Measurements from ENCODE around the gene CHCHD3. TPM values are rescaled to one million over a fixed set of nuclear protein-coding genes. Genes with fewer than 3 reads are reported as not detected.

CHCHD3 gene
- polyA plus RNA-seq, 1 donor (not counting 4 experiments of a cell fraction or from before 2014, with no cell fraction given) = 59.2 TPM

DNA sequence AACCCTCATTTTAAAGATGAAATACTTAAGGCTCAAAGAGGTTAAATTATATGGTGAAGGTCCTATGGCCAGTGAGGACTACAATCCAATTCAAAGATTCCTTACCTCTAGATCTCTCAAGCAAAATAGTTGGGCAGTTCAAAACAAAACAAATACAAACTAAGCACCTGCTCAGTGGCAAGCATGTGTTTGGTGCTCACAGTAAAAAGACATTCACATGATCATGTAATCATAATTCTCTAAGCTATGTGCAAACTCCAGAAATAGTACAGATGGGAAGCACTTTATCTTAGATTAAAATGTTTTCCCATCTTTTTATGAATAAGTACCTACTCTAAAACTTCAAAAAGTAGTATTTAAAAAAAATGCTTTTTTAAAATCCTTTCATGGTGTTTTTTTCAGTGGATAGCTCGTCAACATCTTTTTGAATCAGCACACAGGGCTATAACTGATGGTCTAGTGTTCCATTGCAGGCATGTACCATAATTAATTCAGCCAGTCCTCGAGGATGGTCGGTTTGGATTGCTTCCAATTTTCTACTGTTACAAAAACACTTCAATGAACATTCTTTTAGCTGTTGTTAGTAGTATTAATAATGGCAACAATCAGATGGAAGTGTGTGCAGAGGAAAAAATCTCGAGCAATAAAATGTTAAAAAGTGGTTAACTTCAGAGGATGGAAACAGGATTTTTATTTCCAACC, 58.4 kb downstream of the CHCHD3 start:
- Histone ChIP-seq H3K27me3 (ENCODE audit: control insufficient read depth, extremely low read depth, insufficient read depth, low read length) (no peaks in the 10 kb centered on the region), H4K20me1 (ENCODE audit: control insufficient read depth, extremely low read depth, insufficient read depth, low read length) (no peaks in the 10 kb centered on the region), H2AFZ (ENCODE audit: control insufficient read depth, low read length) (no peak overlapping the region), H3K4me1 (ENCODE audit: control insufficient read depth, extremely low read depth, insufficient read depth, low read length) (no peaks in the 10 kb centered on the region), H3K27ac (ENCODE audit: control insufficient read depth, insufficient read depth, low read length) (no peak overlapping the region), H3K9me3 (ENCODE audit: control insufficient read depth, low read depth, low read length) (no peaks in the 10 kb centered on the region), H3K36me3 (ENCODE audit: control insufficient read depth in 2 of 2, extremely low read depth in 1 of 2, insufficient read depth in 2 of 2, low read length in 2 of 2) (no peaks in the 10 kb centered on the region), H3K9me1 (ENCODE audit: control insufficient read depth, extremely low read depth, insufficient read depth, low read length) (no peaks in the 10 kb centered on the region), H3K79me2 (ENCODE audit: control insufficient read depth, insufficient read depth, low read length) (peaks cover 1% of the 10 kb centered on the region), H3K4me2 (ENCODE audit: control insufficient read depth, extremely low read depth, insufficient read depth, low read depth, low read length) (no peak overlapping the region), H3K9ac (ENCODE audit: control insufficient read depth, extremely low read depth, insufficient read depth, low read length) (no peak overlapping the region), H3K4me3 (ENCODE audit: control insufficient read depth in 2 of 3, extremely low read depth in 1 of 3, insufficient read depth in 2 of 3, low read depth in 1 of 3, low read length in 3 of 3) (no peak overlapping the region)
- DNase-seq (ENCODE audit: low read depth, low spot score) = no peak
- no peak for FAIRE-seq
- TF ChIP-seq CTCF (optimal IDR thresholded peaks at IDR 0.05 in 1 of 3, IDR thresholded peaks at IDR 0.05 in 1 of 3, conservative IDR thresholded peaks at IDR 0.05 in 1 of 3; ENCODE audit: extremely low read depth in 1 of 3, insufficient read depth in 2 of 3, low read length in 3 of 3) = no peak
- dilution Hi-C loops (cut with MboI; ENCODE audit: extremely low pct_ligation_motif_present, low sequenced_read_pairs) = no loop called here

DNA sequence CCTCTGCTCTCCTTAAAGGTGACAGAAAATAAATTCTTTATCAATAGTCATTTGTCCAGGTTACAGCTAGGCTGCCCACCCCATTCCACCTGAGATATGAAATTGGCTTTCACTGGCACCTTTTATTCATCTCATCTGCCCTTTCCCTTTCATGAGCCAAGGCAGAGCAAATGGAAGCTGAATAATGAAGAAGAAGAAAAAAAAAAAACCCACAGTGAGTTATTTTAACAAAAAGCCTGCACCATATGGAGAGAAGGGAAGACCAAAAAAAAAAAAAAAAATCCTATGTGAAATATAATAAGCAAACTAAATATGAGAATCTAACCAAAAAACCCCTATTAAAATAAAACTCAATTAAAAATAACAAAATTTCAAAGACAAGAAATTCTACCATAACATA, 59.2 kb downstream of the CHCHD3 start:
- H4K20me1 ChIP-seq (ENCODE audit: control insufficient read depth, extremely low read depth, insufficient read depth, low read length) = no peaks in the 10 kb centered on the region
- FAIRE-seq (no peak), DNase-seq (ENCODE audit: low read depth, low spot score) (no peak)
- no peak overlapping the region for H3K27ac ChIP-seq (ENCODE audit: control insufficient read depth, insufficient read depth, low read length)
- no peaks in the 10 kb centered on the region for H3K9me3 ChIP-seq (ENCODE audit: control insufficient read depth, low read depth, low read length)
- TF ChIP-seq CTCF (optimal IDR thresholded peaks at IDR 0.05 in 1 of 3, IDR thresholded peaks at IDR 0.05 in 1 of 3, conservative IDR thresholded peaks at IDR 0.05 in 1 of 3; ENCODE audit: extremely low read depth in 1 of 3, insufficient read depth in 2 of 3, low read length in 3 of 3) = no peak
- H3K27me3 ChIP-seq (ENCODE audit: control insufficient read depth, extremely low read depth, insufficient read depth, low read length) = no peaks in the 10 kb centered on the region
- no peak overlapping the region for H3K4me3 ChIP-seq (ENCODE audit: control insufficient read depth in 2 of 3, extremely low read depth in 1 of 3, insufficient read depth in 2 of 3, low read depth in 1 of 3, low read length in 3 of 3)
- no peaks in the 10 kb centered on the region for H3K9me1 ChIP-seq (ENCODE audit: control insufficient read depth, extremely low read depth, insufficient read depth, low read length)
- no peaks in the 10 kb centered on the region for H3K4me1 ChIP-seq (ENCODE audit: control insufficient read depth, extremely low read depth, insufficient read depth, low read length)
- H3K4me2 ChIP-seq (ENCODE audit: control insufficient read depth, extremely low read depth, insufficient read depth, low read depth, low read length) = no peak overlapping the region
- H3K36me3 ChIP-seq (ENCODE audit: control insufficient read depth in 2 of 2, extremely low read depth in 1 of 2, insufficient read depth in 2 of 2, low read length in 2 of 2) = no peaks in the 10 kb centered on the region
- no peak overlapping the region for H2AFZ ChIP-seq (ENCODE audit: control insufficient read depth, low read length)
- H3K79me2 ChIP-seq (ENCODE audit: control insufficient read depth, insufficient read depth, low read length) = no peaks in the 10 kb centered on the region
- H3K9ac ChIP-seq (ENCODE audit: control insufficient read depth, extremely low read depth, insufficient read depth, low read length) = no peak overlapping the region
- dilution Hi-C loops (cut with MboI; ENCODE audit: extremely low pct_ligation_motif_present, low sequenced_read_pairs) = no loop called here
